Stimulated activated CD4-positive, alpha-beta T cell treated with anti-CD3 and anti-CD28 coated beads, Interleukin-1b, Interleukin-23, amount 100 ng/mL, for 1 hour (primary cell): Measurements from ENCODE around the gene PPIL4.

ENCODE experiments used
- DNase-seq, 2 donors: peaks; one replicate each; pipeline ENCODE4 v3.0.0-alpha.2; 2020; ENCODE audit warnings: low read depth in 2 of 2

PPIL4 gene

GRCh38 chr6:149459761-149460160 is 86.1 kb downstream of the PPIL4 start:
- DNase-seq = no peak

GRCh38 chr6:149458806-149459205 is 87.0 kb downstream of the PPIL4 start:
- no peak for DNase-seq

- no peak for DNase-seq
Observed at GRCh38 chr6:149458196-149458595, 87.6 kb downstream of the PPIL4 start.

GRCh38 chr6:149457316-149457884 is 88.4 kb downstream of the PPIL4 start:
- DNase-seq = no peak

- DNase-seq = no peak
Observed at GRCh38 chr6:149456311-149457021, 89.4 kb downstream of the PPIL4 start.

GRCh38 chr6:149455031-149455732 is 90.7 kb downstream of the PPIL4 start:
- no peak for DNase-seq
